ENCODE results near the gene OVCA2. TPM values are rescaled to one million over a fixed set of nuclear protein-coding genes. Genes with fewer than 3 reads are reported as not detected.
A peak's percentile ranks its signal among the peaks of the same experiment; 100 is the strongest.

OVCA2 gene
- total and polyA plus RNA-seq, 9 donors = 8.7 to 21.8 (median 13.8) TPM

- Histone ChIP-seq H3K27me3 (ENCODE audit: control insufficient read depth, insufficient read depth, low read length) (peaks cover 58% of the 10 kb centered on the region), H3K4me1 (ENCODE audit: control insufficient read depth, insufficient read depth, low read length) (peaks cover 43% of the 10 kb centered on the region), H3K9me3 (replicated peaks; ENCODE audit: control insufficient read depth, low read depth, low read length) (no peaks in the 10 kb centered on the region), H3K36me3 (ENCODE audit: control insufficient read depth, insufficient read depth, low read length) (peaks cover 5% of the 10 kb centered on the region), H3K4me3 (ENCODE audit: low read length) (peak overlapping the region; percentile 46), H3K27ac (ENCODE audit: low read length) (peak overlapping the region; percentile 87)
- 3% methylated on average over 49 of the region's 84 CpGs for WGBS (ENCODE audit: insufficient coverage)
- peak; percentile 84 for DNase-seq
Observed at GRCh38 chr17:2053380-2054261, 11.8 kb downstream of the OVCA2 start.

DNA sequence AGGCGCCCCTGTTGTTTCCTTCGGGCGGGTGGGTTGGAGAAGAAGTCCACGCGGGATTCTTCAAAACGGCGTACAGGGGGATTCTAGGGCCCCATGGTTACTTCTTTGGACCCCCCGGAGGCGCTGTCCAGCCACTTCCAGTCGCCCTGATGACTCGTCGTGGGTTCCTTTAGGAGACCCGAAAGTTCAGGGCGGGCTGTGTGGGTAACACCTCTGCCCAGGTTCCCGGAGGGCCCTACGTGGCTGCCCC is 12.4 kb downstream of the OVCA2 start:
- peaks cover 40% of the 10 kb centered on the region for H3K4me1 ChIP-seq (ENCODE audit: control insufficient read depth, insufficient read depth, low read length)
- peaks cover 55% of the 10 kb centered on the region for H3K27me3 ChIP-seq (ENCODE audit: control insufficient read depth, insufficient read depth, low read length)
- H3K27ac ChIP-seq (ENCODE audit: low read length) = peak overlapping the region; percentile 87
- no peaks in the 10 kb centered on the region for H3K9me3 ChIP-seq (replicated peaks; ENCODE audit: control insufficient read depth, low read depth, low read length)
- peak overlapping the region; percentile 46 for H3K4me3 ChIP-seq (ENCODE audit: low read length)
- H3K36me3 ChIP-seq (ENCODE audit: control insufficient read depth, insufficient read depth, low read length) = peaks cover 6% of the 10 kb centered on the region
- 7% methylated on average over 16 of the region's 16 CpGs for WGBS (ENCODE audit: insufficient coverage)
- no peak for DNase-seq

- WGBS (ENCODE audit: insufficient coverage) = under 1% methylated on average over 62 of the region's 72 CpGs
- Histone ChIP-seq H3K4me1 (ENCODE audit: control insufficient read depth, insufficient read depth, low read length) (peaks cover 41% of the 10 kb centered on the region), H3K27ac (ENCODE audit: low read length) (peak within 1 kb of the TSS; percentile 87), H3K4me3 (ENCODE audit: low read length) (peak within 1 kb of the TSS; percentile 56), H3K27me3 (ENCODE audit: control insufficient read depth, insufficient read depth, low read length) (peaks cover 55% of the 10 kb centered on the region), H3K9me3 (replicated peaks; ENCODE audit: control insufficient read depth, low read depth, low read length) (no peaks in the 10 kb centered on the region), H3K36me3 (ENCODE audit: control insufficient read depth, insufficient read depth, low read length) (peaks cover 11% of the 10 kb centered on the region)
- DNase-seq = peak; percentile 92
Observed at GRCh38 chr17:2054512-2055291, 12.9 kb downstream of the OVCA2 start, which contains the start of gene HIC1. TSS of gene HIC1 (plus strand) at chr17:2055103. CDS start at chr17:2056691, 1,588 bp downstream.

GRCh38 chr17:2055292-2056205 is 13.7 kb downstream of the OVCA2 start:
- H3K27ac ChIP-seq (ENCODE audit: low read length) = peak overlapping the region; percentile 75
- H3K9me3 ChIP-seq (replicated peaks; ENCODE audit: control insufficient read depth, low read depth, low read length) = no peaks in the 10 kb centered on the region
- peak; percentile 82 for DNase-seq
- H3K4me3 ChIP-seq (ENCODE audit: low read length) = peak overlapping the region; percentile 56
- H3K4me1 ChIP-seq (ENCODE audit: control insufficient read depth, insufficient read depth, low read length) = peaks cover 49% of the 10 kb centered on the region
- peaks cover 57% of the 10 kb centered on the region for H3K27me3 ChIP-seq (ENCODE audit: control insufficient read depth, insufficient read depth, low read length)
- peaks cover 19% of the 10 kb centered on the region for H3K36me3 ChIP-seq (ENCODE audit: control insufficient read depth, insufficient read depth, low read length)
- WGBS (ENCODE audit: insufficient coverage) = under 1% methylated on average over 109 of the region's 113 CpGs

DNA sequence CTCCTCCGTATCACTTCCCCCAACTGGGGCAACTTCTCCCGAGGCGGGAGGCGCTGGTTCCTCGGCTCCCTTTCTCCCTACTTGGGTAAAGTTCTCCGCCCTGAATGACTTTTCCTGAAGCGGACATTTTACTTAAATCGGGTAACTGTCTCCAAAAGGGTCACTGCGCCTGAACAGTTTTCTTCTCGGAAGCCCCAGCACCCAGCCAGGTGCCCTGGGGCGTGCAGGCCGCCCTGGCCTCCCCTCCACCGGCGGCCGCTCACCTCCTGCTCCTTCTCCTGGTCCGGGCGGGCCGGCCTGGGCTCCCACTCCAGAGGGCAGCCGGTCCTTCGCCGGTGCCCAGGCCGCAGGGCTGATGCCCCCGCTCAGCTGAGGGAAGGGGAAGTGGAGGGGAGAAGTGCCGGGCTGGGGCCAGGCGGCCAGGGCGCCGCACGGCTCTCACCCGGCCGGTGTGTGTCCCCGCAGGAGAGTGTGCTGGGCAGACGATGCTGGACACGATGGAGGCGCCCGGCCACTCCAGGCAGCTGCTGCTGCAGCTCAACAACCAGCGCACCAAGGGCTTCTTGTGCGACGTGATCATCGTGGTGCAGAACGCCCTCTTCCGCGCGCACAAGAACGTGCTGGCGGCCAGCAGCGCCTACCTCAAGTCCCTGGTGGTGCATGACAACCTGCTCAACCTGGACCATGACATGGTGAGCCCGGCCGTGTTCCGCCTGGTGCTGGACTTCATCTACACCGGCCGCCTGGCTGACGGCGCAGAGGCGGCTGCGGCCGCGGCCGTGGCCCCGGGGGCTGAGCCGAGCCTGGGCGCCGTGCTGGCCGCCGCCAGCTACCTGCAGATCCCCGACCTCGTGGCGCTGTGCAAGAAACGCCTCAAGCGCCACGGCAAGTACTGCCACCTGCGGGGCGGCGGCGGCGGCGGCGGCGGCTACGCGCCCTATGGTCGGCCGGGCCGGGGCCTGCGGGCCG is 14.7 kb downstream of the OVCA2 start:
- H3K27ac ChIP-seq (ENCODE audit: low read length) = peak overlapping the region; percentile 75
- H3K36me3 ChIP-seq (ENCODE audit: control insufficient read depth, insufficient read depth, low read length) = peaks cover 28% of the 10 kb centered on the region
- DNase-seq = peak; percentile 61
- H3K4me1 ChIP-seq (ENCODE audit: control insufficient read depth, insufficient read depth, low read length) = peaks cover 51% of the 10 kb centered on the region
- H3K27me3 ChIP-seq (ENCODE audit: control insufficient read depth, insufficient read depth, low read length) = peaks cover 48% of the 10 kb centered on the region
- WGBS (ENCODE audit: insufficient coverage) = 7% methylated on average over 79 of the region's 85 CpGs
- H3K4me3 ChIP-seq (ENCODE audit: low read length) = peak overlapping the region; percentile 56
- no peaks in the 10 kb centered on the region for H3K9me3 ChIP-seq (replicated peaks; ENCODE audit: control insufficient read depth, low read depth, low read length)

DNA sequence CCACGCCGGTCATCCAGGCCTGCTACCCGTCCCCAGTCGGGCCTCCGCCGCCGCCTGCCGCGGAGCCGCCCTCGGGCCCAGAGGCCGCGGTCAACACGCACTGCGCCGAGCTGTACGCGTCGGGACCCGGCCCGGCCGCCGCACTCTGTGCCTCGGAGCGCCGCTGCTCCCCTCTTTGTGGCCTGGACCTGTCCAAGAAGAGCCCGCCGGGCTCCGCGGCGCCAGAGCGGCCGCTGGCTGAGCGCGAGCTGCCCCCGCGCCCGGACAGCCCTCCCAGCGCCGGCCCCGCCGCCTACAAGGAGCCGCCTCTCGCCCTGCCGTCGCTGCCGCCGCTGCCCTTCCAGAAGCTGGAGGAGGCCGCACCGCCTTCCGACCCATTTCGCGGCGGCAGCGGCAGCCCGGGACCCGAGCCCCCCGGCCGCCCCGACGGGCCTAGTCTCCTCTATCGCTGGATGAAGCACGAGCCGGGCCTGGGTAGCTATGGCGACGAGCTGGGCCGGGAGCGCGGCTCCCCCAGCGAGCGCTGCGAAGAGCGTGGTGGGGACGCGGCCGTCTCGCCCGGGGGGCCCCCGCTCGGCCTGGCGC is 15.4 kb downstream of the OVCA2 start:
- peak; percentile 36 for DNase-seq
- no peak overlapping the region for H3K27ac ChIP-seq (ENCODE audit: low read length)
- H3K36me3 ChIP-seq (ENCODE audit: control insufficient read depth, insufficient read depth, low read length) = peaks cover 33% of the 10 kb centered on the region
- WGBS (ENCODE audit: insufficient coverage) = 6% methylated on average over 81 of the region's 81 CpGs
- H3K4me3 ChIP-seq (ENCODE audit: low read length) = no peak overlapping the region
- no peaks in the 10 kb centered on the region for H3K9me3 ChIP-seq (replicated peaks; ENCODE audit: control insufficient read depth, low read depth, low read length)
- H3K27me3 ChIP-seq (ENCODE audit: control insufficient read depth, insufficient read depth, low read length) = peaks cover 40% of the 10 kb centered on the region
- peaks cover 51% of the 10 kb centered on the region for H3K4me1 ChIP-seq (ENCODE audit: control insufficient read depth, insufficient read depth, low read length)

- peak; percentile 56 for DNase-seq
- WGBS (ENCODE audit: insufficient coverage) = 21% methylated on average over 98 of the region's 98 CpGs
- H3K4me1 ChIP-seq (ENCODE audit: control insufficient read depth, insufficient read depth, low read length) = peaks cover 55% of the 10 kb centered on the region
Observed at GRCh38 chr17:2057760-2058585, 16.2 kb downstream of the OVCA2 start.

More at GRCh38 chr17:2057760-2058585, 16.2 kb downstream of the OVCA2 start:
- peaks cover 33% of the 10 kb centered on the region for H3K36me3 ChIP-seq (ENCODE audit: control insufficient read depth, insufficient read depth, low read length)
- peak overlapping the region; percentile 65 for H3K27ac ChIP-seq (ENCODE audit: low read length)
- no peaks in the 10 kb centered on the region for H3K9me3 ChIP-seq (replicated peaks; ENCODE audit: control insufficient read depth, low read depth, low read length)
- peak overlapping the region; percentile 42 for H3K4me3 ChIP-seq (ENCODE audit: low read length)
- H3K27me3 ChIP-seq (ENCODE audit: control insufficient read depth, insufficient read depth, low read length) = peaks cover 38% of the 10 kb centered on the region
